Esophagus squamous epithelium (tissue), 4 donors: Measurements from ENCODE around the gene ETNK1.

Experiments used
- POLR2A ChIP-seq, 4 donors: fragments of 450-650 bp; IDR thresholded peaks; one replicate each; pipeline ENCODE4 v1.6.1; 2017; ENCODE audit warnings: antibody characterized with exemption in 4 of 4, mild to moderate bottlenecking in 4 of 4, moderate library complexity in 3 of 4
- TF ChIP-seq, protein P1 (sequence below), 6 experiments: fragments of 450-650 bp in 4 of 6; fragments of 200-600 bp in 2 of 6; sonication (generic) in 2 of 6; IDR thresholded peaks; one replicate each; pipeline ENCODE4 v1.5.1; 2016 to 2019; ENCODE audit warnings: antibody characterized with exemption in 6 of 6, mild to moderate bottlenecking in 4 of 6, moderate library complexity in 4 of 6

- TF ChIP-seq, protein P1, sequence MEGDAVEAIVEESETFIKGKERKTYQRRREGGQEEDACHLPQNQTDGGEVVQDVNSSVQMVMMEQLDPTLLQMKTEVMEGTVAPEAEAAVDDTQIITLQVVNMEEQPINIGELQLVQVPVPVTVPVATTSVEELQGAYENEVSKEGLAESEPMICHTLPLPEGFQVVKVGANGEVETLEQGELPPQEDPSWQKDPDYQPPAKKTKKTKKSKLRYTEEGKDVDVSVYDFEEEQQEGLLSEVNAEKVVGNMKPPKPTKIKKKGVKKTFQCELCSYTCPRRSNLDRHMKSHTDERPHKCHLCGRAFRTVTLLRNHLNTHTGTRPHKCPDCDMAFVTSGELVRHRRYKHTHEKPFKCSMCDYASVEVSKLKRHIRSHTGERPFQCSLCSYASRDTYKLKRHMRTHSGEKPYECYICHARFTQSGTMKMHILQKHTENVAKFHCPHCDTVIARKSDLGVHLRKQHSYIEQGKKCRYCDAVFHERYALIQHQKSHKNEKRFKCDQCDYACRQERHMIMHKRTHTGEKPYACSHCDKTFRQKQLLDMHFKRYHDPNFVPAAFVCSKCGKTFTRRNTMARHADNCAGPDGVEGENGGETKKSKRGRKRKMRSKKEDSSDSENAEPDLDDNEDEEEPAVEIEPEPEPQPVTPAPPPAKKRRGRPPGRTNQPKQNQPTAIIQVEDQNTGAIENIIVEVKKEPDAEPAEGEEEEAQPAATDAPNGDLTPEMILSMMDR (IDR thresholded peaks at IDR 0.05): no peak
- no peak for TF ChIP-seq POLR2A (IDR thresholded peaks at IDR 0.05)
These were observed 47.3 kb upstream of the ETNK1 start for GRCh38 chr12:22577667-22578066.
